Activated CD4-positive, alpha-beta T cell treated with anti-CD3 and anti-CD28 coated beads, Interleukin-2, amount 50 U/mL, for 4 hours (primary cell): ENCODE measurements around the gene INKA1.

Source experiments
- DNase-seq, 2 experiments: peaks; one replicate each; pipeline ENCODE4 v3.0.0-alpha.2; 2020

INKA1 gene

DNA sequence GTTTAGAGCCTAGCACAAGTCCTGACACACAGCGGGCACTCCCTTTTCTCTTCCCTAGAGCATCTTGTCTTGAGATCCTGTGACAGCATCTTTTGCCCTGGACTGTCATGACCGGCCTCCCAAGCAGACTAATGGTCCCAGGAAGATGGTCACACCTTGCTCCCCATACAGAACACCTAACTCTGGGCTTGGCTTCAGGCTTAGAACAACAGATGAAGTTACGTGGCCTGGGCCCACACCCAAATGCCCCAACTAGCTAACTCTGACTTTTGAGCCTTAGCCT, 15.9 kb upstream of the INKA1 start:
- no peak for DNase-seq

DNA sequence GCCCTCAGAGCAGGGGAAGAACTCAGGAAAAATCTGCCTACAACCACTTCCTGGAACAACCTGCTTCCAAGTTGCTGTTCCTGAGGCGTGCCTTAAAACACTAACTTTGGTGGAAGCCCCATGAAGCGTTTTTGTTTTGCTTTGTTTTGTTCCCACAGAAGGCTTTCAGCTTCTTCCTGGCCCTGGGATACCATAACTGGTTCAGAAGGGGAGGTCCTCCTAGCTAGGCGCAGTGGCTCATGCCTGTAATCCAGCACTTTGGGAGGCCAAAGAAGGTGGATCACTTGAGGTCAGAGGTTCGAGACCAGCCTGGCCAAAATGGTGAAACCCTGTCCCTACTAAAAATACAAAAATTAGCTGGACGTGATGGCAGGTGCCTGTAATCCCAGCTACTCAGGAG, 15.5 kb upstream of the INKA1 start:
- DNase-seq = no peak

DNA sequence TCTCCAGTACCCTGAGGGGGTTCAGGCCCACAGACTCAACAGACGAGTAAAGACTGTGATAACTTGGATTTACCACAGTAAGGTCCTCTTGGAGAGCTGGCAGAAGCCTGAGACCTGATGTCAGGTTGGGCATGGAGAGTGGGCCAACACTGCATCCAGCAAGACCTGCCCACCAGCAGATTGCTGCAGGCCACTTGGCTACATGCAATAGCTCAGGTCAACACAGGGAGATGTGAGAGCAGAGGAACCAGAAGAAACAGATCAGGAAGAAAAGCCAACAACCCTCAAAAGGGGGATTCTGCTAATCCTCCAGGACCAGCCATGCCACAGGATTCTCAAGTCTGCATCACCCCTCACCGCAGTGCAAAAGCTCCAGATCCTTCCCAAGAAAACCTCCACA, 15.0 kb upstream of the INKA1 start:
- no peak for DNase-seq

DNA sequence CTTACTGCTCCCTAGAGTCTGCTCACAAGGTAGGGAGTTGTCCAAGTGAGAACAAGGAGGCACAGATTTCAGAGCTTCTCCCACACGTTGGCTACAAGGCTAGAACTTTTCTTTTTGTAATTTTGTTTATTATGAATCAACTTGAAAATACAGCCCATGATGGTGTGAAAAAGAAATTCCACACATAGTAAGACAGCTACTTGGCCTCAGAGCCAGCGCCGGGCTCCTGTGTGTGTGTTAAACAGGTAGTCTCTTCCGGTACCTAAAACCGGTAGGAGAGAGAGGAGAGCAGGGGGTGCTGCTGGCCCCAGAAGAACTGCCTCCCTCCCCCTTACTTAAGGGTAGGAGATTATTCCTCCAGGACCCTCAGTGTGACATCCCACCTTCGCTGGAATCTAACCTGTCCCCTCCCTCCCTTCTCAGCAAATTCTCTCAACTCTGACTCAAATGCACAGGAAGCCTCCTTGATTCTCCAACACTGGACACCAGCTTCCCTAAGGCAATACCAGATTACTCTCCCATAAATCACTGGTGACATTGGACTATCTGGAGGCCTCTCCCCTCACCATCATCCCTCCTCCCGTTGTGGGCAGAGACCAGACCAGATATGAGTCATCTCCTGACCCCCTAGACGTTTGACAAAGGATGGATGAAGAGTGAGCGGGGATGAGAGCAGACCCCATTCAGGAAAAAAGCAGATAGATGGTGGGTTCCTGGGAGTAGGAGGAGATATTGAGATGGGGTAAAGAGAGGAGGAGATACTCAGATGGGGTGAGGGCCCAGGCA, 12.2 kb upstream of the INKA1 start:
- no peak for DNase-seq

DNA sequence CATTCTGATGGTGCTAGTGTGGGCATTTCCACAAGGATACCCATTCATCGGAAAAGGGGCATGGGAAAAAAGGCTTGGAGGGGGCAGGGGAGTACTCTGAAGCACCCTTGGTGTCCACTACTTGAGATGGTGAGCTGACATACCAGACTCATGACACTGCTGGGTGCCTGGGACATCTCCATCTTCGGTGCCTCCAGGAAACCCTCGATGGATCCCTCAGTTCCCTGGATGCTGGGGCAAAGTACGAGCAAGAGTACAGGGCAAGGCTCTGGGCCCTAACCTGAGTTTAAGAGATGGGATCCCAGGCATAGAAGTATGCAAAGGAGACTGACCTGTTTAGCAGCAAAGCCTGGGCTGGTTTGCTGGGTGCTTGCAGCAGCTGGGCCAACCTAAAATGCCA, 11.5 kb upstream of the INKA1 start:
- DNase-seq = no peak

DNA sequence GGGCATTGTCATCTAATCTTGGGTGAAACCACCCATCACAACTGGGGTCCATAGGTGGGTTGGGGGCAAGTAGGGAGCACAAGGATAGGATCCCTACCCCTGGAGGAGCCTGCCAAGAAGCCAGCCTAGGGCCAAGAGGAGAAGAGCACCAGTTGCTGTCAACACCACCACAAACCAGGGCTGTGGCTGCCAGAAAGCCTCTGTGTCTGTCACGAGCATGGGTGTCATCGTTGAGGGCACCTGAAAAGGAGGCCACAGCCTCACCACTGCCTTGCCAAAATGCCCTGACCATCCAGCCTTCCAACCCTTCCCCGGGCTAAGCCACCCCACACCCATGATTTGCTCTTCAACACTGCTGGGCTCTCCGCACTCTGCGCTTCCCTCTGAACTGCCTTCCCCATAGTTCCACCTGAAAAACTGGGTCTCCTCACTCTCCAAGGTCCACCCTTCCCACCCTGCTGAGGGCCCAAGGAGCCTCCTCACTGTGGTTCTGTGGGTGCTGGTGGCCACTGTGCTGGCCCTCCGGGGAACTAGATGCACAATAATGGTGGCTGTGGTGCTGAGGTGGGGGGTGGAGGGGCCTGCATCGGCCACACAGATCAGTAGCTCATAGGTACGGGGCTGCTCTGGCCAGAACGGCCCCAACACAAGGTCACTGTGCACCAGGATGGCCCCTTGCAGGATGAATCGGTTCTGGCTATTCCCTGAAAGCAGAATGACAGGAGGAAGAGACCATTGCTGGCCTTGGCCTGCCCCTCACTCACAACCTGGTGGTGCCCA, 10.5 kb upstream of the INKA1 start:
- DNase-seq = no peak

DNA sequence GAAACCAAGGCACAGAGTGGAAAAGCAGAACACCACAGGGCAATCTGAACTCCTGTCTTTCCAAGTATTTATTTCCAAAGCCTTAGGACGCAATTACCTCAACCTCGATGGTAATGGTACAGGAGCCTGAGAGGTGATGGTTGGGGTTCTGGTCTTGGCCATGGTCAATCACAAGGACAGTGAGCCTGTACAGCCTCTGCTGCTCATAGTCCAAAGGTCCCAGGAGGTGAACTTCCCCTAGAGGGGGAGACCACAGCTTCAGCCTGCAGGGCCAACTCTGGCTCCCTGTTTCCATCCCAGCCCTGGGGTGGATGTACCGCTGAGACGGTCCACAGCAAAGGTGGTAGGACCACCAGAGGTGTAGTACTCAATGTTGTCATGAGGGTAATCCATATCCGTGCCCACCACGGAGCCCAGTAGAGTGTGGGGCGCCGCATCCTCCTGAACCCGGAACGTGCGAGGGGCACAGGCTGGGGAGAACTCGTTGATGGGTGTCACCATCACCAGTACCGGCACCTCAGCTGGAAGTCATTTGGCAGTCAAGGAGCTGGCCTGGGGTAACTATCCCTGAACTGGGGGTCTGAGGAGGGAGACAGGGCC, 9.5 kb upstream of the INKA1 start:
- DNase-seq = no peak

DNA sequence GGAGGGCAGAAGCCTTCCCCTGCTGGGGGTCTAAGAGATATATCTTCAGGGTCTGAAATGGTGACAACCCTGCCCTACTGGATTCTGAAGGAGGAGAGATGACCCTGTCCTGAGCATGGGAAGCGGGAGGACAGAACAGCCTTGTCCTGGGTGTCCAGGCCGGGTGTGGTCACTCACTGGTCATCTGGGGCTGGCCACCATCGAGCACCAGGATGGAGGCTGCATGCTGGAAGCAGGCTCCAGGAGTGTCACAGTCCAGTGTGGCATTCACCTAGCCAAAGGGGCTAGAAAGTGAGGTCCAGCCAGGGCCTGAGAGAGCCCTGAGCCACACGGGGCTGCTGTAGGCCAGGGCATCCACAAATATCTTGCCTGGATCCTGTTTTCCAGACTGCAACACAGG, 8.6 kb upstream of the INKA1 start:
- DNase-seq = no peak

DNA sequence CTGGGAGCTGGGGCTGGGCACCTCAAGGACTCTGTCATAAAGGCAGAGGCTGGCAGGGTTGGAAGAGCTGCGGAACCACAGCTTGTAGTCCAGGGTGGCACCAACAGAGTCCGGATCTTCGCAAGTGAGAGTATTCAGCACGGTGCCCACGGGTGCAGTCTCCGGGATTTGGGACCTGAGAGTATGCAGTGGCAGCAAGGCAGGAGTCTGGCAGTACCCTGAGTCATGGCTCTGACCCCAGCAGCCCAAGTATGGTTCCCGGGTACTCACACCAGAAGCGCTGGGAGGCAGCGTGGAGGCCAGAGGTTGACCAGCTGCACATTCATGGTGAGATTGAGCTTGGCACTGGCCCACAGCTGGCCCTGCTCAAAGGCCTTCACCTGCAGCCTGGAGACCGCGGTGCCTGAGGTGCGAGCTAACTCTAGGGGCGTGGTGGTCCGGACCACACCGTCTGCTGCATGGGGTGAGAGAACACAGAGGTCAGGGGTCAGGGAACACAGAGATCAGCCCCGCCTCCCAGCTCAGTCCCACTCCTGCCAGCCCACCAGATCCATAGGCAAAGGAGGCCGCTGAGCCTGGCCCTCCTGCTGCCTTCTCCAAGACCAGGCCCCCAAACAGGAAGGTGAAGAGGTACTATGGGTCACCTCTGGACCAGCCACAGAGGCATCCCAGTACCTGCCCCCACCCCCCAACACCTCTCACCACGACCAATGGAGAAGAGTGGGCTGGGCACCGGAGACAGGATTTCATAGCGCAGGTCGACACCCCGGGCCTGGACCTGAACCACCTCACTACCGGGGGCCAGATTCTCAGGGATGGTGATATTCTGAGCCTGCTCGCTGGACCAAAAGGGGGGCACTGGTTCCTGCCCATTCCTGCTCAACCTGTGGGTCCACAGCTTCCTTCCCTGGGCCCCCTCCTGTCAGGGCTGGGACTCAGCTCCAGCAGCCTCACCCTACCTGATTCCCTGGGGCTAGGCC, 7.8 kb upstream of the INKA1 start:
- no peak for DNase-seq

DNA sequence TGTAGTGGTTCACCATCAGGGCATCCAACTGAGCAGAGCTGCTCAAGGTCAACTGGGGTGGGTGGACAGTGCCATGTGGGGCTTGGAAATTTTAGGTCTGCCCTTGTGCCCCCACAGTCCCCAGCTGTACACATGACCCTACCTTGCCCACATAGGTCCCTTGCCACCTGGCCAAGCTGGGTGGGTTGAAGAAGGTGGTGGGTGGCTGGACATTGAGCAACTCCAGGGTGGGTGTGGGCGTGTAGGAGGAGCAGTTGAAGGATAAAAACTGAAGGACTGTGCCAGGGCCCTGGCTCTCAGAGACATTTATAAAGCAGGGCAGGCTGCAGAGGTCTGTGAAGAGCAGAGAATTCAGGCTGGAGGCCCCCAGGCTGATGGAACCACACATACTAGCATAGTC, 4.0 kb upstream of the INKA1 start:
- DNase-seq = no peak

DNA sequence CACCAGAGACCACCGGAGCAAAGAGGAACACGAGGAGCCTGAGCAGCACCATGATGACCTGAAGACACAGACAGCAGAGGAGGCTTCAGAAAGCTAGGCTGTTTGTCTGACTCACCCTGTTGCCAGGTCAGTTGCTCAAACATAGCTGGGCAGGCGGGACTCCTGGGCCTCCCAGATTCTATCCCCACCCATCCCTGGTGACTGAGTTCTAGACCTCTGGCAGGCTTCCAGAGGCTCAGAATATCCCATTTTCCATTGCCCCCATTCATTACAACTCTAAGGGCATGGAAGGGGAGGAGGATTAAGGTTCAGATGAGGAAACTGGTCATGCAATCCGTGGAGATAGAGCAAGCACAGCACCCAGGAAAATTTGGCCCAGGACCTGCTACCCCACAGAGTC, 3.3 kb upstream of the INKA1 start, which contains the start of gene CDHR4:
TSS of gene CDHR4 (minus strand) at position 113 of the 400 bp plus-strand sequence. CDS start at position 52, 61 bp downstream.
- DNase-seq = no peak

DNA sequence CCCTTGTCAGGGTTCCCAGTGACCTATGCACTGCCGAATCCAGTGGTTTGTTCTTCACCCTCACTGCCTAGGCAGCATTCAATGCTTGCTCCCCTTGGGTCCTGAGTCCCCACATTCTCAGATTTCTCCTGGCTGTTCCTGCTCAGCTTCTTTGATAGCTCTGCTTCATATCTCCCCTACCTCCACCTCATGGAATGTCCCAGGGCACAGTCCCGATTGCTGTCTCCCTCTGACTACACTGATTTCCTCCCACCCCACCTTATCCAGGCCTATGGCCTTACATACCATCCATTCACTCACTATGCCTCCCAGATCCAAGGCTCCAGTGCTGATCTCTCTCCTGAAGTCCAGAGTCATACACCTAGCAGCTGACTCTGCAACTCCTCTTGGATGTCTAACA, 1.9 kb upstream of the INKA1 start:
- no peak for DNase-seq

DNA sequence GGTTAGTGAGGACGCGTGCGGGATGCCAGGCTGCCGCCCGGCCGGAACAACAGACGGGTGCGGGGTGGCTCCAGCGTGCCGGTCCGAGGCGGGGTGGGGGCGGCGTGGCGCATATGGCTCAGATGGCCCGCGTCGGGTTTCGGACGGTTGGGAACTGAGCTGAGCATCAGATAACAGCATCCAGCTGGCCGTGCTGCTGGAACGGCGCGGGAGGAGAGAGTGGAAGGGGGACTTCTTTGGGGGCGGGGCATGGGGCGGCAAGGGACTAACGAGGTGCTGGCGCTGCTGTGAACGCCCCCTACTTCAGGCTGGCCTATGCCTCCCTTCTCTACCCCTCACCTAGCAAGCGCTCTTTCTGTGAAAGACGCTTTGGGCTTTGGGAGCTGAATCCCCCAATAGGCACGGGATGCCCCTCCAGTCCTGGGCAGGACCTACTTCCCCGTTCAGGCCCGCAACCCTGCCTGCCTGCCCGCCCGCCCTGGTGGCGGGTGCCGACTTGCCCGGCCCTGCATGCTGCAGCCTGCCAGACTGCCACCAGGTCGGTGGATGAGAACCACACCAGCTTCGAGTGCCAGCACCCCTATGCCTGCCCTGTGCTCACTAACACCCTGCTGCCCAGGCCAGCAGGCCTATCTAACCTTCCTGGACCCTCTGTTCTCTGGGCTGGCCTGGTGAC, 542 bp downstream of the INKA1 start:
- DNase-seq = peak in 1 of 2 experiments; percentile 31

DNA sequence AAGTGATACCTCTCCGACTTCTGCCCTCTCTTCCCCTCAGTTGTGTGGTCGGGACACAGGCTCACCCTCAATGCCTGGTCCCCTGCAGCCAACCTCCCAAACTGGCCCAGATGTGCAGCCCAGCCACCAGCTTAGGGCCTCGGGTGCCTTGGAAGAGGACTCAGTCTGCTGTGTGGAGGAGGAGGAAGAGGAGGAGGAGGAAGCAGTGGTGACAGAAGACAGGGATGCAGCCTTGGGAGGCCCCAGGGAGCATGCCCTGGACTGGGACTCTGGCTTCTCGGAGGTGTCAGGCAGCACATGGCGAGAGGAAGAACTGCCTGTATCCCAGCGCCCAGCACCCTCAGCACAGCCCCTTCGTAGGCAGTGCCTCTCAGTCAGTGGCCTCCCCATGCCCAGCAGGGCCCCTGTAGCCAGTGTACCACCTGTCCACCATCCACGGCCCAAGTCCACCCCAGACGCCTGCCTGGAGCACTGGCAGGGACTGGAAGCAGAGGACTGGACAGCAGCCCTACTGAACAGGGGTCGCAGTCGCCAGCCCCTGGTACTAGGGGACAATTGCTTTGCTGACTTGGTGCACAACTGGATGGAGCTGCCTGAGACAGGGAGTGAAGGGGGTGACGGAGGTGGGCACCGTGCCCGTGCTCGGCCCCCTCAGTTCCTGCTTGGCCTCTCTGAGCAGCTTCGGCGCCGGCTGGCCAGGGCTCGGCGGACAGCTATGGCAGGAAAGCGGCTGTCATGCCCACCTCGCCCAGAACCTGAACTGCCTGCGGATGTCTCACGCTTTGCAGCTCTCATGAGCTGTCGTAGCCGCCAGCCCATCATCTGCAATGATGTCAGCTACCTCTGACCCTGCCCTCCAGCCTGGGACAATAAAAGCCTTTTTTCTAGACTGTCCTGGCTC, 1.3 kb downstream of the INKA1 start:
- no peak for DNase-seq

DNA sequence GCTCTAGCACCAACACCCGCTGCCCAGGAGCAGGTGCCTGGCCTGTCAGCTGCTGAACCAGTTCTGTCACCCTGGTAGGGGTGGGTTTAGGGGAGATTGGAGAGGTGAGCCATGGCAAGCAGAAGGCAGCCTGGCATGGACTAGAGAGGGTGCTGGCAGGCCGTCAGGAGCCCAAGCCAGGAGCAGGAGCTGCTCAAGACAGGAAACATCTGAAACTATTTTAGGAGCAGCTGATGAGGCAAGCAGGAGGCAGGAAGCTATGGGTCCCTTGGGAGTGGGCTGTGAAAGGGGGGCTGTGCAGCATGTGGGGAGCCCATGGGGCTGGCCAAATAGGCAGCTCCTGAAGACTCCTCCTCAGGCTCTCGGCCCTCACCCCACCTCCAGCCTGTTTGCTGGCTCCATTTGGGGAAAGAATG, 2.3 kb downstream of the INKA1 start:
- no peak for DNase-seq

DNA sequence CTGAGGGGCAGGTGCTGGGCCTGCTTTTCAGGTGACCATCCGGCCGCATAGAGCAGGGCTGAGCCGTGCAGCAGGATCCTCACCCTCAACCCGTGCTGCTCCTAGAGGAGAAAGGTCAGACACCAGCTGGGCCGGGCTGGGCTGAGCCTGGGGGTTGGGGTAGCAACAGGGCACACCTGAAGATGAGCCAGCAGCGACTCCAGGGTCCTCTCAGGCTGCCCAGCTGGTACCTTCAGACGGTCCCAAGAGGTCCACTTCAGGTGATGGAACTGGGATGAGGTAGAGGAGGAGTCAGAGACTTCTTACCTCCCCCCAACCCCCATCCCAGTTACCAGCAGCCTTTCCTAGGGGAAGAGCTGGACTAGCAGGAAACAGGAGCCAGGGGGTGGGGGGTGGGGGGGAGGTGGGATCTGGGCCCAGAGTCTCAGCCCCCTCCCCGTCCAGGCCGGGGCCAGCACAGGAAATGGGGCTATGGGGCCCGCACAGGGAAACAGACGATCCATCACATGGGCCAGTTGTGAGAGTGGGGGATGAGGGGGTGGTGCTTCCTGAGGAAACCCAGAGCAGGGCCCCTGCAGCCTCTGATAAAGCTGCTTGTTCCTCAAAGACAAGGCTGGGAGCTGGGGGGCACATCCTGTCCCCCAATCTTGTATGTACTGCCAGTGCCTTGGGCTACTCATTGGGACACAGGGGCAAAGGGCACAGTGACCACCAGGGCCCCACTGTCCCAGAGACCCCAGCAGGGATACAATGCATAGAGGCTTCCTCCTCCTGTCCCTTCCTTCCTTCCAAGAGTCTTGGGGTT, 3.0 kb downstream of the INKA1 start:
- DNase-seq = no peak

DNA sequence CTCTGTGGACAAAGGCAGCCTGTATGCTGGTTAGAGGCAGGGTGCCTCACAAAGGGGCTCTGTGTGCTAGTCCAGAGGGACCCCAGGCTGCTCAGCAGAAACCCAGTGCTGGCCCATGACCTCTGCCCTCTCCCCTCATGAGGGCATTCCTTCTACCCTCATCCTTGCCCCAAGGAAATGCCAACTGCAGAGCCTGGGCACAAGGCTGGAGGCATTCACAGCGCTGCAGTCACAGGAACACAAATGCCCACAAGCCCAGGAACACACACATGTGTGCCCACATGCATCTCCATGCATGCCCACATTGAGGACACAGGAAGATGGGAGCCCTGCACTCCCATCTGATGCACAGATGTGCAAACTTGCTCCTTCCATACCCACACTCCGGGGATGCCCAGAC, 3.8 kb downstream of the INKA1 start:
- DNase-seq = no peak

DNA sequence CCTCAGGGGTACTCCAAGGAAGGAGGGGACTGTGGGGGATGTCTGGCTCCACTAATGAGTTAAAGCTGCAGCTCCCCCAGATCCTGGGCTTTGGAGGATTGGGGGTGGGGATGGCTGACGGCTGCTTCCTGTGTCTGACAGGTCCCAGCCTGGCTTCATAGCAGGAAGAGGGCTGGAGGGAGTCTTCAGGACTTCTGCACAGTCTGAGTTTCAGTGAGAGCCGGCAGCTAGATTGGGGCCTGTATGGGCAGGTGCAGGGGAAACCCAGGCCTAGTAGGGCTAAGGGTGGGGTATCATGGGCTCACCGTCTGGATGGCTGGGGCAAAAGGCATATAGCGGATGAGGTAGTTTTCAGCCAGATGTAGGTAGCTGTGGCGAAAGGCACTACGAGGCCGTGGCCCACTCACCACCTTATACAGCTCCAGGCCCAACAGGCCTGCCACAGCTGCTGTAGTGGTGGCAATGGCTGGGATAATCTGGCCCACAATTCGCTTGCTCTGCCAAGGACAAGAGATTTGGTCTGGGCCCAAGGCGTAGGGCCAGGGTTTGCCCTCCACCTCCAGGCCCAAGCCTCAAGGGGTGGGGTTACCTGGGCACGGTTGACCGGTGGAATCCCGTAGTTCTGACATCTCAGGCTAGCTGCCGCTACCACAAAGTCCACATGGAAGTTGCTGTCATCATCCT, 4.5 kb downstream of the INKA1 start:
- DNase-seq = no peak

DNA sequence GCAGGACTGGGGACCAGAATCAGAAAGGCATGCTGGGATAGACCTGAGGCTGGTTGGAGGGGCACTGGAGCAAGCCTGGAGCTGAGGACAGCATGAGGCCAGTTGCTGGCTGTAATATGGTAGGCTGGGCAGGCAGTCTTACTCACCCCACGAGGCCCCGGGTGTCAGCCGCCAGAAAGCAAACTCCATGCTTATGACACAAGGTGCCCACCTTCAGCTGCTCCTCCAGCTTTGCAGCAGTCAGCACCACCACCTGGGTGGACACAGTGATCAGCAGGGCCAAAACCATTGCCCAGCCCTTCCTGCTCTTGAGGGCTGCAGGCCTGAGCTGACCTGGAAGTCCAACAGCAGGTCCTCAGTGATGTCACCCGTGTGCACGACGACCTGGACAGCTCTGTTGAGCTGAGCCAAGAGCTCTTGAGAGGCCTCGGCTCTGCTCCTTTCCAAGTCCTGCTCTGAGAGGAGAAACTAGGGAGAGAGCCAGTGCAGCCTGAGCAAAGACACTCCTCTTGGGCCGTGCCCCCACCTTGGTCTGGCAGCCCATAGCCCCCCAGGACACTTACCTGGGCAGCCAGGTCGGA, 9.9 kb downstream of the INKA1 start:
- no peak for DNase-seq
